ENCODE data around the gene LRRC4C. TPM values are rescaled to one million over a fixed set of nuclear protein-coding genes. Genes with fewer than 3 reads are reported as not detected.

Gene LRRC4C
- total and polyA plus RNA-seq, 2 experiments from 2014 or later = 0.35 to 1.1 TPM

DNA sequence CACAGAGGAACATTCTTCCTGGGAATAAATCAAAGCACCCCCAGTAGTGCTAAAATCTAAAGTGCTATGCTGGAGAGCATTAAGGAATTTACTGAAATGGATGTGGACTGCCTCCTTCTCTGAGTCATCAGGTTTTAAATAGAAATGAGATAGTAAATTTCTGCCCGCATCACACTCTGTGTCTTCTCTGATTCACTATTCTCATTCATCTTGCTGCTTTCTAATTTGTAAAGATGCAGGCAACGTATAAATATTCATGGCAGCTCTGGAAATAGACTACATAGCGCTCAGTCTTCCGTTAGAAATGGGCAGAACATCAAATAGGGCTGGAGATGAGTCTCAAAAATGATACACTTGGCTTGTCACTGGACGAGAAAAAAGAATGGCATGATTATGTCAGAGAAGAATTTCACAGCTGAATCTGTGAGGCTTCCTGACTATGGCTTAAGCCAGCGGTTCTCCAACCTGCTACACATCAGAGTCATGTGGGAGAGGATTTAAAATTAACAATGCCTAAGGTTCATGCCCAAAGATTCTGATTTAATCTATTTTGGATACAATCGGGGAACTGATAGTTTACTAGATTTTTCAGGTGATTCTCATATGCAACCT, 178.2 kb downstream of the LRRC4C start:
- H3K27ac Mint-ChIP-seq = no peak overlapping the region

DNA sequence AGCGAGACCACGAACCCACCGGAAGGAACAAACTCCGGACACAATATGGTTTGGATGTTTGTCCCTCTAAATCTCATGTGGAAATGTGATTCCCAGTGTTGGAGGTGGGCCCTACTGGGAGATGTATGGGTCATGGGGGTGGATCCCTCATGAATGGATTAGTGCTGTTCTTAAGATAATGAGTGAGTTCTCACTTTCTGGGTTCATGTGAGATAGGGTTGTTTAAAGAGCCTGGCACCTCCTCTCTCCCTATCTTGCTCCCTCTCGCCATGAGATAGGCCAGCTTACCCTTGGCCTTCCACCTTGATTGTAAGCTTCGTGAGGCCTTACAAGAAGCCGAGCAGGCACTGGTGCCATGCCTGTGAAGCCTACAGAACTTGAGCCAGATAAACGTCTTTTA, 184.6 kb downstream of the LRRC4C start:
- H3K4me1 ChIP-seq (ENCODE audit: insufficient read depth) = no peaks in the 10 kb centered on the region
- no peaks in the 10 kb centered on the region for H3K36me3 ChIP-seq (ENCODE audit: insufficient read depth)
- H3K9me2 ChIP-seq (ENCODE audit: insufficient read depth) = peaks cover 14% of the 10 kb centered on the region
- H3K4me3 Mint-ChIP-seq = no peak overlapping the region
- peaks cover 6% of the 10 kb centered on the region; the same call in 1 of the 3 replicates for H3K36me3 Mint-ChIP-seq (ENCODE audit: low read depth)
- ATAC-seq (no peak), DNase-seq (ENCODE audit: low spot score) (no peak)
- H3K9me3 Mint-ChIP-seq = peaks cover 3% of the 10 kb centered on the region; the same call in 2 of the 3 replicates
- H3K4me1 Mint-ChIP-seq = peaks cover 11% of the 10 kb centered on the region; the same call in 2 of the 3 replicates
- H3K79me2 ChIP-seq (replicated peaks; ENCODE audit: insufficient read depth) = no peaks in the 10 kb centered on the region
- no peaks in the 10 kb centered on the region for H4K20me1 ChIP-seq (replicated peaks; ENCODE audit: insufficient read depth)
- no peaks in the 10 kb centered on the region for H3F3A ChIP-seq (replicated peaks; ENCODE audit: low read depth)
- H3K27ac ChIP-seq (ENCODE audit: low read depth) = no peak overlapping the region
- H3K27me3 ChIP-seq (ENCODE audit: insufficient read depth) = no peaks in the 10 kb centered on the region
- H3K27me3 Mint-ChIP-seq (ENCODE audit: insufficient read depth, low read depth, poor library complexity) = no peaks in the 10 kb centered on the region
- no peak overlapping the region for H3K4me2 ChIP-seq
- H2AFZ ChIP-seq = no peak overlapping the region
- no peak overlapping the region for H3K4me3 ChIP-seq
- no peak overlapping the region for H3K27ac Mint-ChIP-seq
- TF ChIP-seq ZNF331 (CRISPR knock-in tag; IDR thresholded peaks at IDR 0.05; ENCODE audit: low read depth) = no peak
- TF ChIP-seq, protein P1, sequence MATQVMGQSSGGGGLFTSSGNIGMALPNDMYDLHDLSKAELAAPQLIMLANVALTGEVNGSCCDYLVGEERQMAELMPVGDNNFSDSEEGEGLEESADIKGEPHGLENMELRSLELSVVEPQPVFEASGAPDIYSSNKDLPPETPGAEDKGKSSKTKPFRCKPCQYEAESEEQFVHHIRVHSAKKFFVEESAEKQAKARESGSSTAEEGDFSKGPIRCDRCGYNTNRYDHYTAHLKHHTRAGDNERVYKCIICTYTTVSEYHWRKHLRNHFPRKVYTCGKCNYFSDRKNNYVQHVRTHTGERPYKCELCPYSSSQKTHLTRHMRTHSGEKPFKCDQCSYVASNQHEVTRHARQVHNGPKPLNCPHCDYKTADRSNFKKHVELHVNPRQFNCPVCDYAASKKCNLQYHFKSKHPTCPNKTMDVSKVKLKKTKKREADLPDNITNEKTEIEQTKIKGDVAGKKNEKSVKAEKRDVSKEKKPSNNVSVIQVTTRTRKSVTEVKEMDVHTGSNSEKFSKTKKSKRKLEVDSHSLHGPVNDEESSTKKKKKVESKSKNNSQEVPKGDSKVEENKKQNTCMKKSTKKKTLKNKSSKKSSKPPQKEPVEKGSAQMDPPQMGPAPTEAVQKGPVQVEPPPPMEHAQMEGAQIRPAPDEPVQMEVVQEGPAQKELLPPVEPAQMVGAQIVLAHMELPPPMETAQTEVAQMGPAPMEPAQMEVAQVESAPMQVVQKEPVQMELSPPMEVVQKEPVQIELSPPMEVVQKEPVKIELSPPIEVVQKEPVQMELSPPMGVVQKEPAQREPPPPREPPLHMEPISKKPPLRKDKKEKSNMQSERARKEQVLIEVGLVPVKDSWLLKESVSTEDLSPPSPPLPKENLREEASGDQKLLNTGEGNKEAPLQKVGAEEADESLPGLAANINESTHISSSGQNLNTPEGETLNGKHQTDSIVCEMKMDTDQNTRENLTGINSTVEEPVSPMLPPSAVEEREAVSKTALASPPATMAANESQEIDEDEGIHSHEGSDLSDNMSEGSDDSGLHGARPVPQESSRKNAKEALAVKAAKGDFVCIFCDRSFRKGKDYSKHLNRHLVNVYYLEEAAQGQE (IDR thresholded peaks at IDR 0.05; ENCODE audit: unreplicated experiment) = no peak
- no peak for TF ChIP-seq JUNB (IDR thresholded peaks at IDR 0.05; ENCODE audit: unreplicated experiment)
- TF ChIP-seq, protein P2, sequence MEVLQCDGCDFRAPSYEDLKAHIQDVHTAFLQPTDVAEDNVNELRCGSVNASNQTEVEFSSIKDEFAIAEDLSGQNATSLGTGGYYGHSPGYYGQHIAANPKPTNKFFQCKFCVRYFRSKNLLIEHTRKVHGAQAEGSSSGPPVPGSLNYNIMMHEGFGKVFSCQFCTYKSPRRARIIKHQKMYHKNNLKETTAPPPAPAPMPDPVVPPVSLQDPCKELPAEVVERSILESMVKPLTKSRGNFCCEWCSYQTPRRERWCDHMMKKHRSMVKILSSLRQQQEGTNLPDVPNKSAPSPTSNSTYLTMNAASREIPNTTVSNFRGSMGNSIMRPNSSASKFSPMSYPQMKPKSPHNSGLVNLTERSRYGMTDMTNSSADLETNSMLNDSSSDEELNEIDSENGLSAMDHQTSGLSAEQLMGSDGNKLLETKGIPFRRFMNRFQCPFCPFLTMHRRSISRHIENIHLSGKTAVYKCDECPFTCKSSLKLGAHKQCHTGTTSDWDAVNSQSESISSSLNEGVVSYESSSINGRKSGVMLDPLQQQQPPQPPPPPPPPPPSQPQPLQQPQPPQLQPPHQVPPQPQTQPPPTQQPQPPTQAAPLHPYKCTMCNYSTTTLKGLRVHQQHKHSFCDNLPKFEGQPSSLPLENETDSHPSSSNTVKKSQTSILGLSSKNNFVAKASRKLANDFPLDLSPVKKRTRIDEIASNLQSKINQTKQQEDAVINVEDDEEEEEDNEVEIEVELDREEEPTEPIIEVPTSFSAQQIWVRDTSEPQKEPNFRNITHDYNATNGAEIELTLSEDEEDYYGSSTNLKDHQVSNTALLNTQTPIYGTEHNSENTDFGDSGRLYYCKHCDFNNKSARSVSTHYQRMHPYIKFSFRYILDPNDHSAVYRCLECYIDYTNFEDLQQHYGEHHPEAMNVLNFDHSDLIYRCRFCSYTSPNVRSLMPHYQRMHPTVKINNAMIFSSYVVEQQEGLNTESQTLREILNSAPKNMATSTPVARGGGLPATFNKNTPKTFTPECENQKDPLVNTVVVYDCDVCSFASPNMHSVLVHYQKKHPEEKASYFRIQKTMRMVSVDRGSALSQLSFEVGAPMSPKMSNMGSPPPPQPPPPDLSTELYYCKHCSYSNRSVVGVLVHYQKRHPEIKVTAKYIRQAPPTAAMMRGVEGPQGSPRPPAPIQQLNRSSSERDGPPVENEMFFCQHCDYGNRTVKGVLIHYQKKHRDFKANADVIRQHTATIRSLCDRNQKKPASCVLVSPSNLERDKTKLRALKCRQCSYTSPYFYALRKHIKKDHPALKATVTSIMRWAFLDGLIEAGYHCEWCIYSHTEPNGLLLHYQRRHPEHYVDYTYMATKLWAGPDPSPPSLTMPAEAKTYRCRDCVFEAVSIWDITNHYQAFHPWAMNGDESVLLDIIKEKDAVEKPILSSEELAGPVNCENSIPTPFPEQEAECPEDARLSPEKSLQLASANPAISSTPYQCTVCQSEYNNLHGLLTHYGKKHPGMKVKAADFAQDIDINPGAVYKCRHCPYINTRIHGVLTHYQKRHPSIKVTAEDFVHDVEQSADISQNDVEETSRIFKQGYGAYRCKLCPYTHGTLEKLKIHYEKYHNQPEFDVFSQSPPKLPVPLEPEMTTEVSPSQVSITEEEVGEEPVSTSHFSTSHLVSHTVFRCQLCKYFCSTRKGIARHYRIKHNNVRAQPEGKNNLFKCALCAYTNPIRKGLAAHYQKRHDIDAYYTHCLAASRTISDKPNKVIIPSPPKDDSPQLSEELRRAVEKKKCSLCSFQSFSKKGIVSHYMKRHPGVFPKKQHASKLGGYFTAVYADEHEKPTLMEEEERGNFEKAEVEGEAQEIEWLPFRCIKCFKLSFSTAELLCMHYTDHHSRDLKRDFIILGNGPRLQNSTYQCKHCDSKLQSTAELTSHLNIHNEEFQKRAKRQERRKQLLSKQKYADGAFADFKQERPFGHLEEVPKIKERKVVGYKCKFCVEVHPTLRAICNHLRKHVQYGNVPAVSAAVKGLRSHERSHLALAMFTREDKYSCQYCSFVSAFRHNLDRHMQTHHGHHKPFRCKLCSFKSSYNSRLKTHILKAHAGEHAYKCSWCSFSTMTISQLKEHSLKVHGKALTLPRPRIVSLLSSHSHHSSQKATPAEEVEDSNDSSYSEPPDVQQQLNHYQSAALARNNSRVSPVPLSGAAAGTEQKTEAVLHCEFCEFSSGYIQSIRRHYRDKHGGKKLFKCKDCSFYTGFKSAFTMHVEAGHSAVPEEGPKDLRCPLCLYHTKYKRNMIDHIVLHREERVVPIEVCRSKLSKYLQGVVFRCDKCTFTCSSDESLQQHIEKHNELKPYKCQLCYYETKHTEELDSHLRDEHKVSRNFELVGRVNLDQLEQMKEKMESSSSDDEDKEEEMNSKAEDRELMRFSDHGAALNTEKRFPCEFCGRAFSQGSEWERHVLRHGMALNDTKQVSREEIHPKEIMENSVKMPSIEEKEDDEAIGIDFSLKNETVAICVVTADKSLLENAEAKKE (CRISPR knock-in tag; IDR thresholded peaks at IDR 0.05) = no peak

More for the DNA sequence above, 178.2 kb downstream of the LRRC4C start:
- ATAC-seq (no peak), DNase-seq (ENCODE audit: low spot score) (no peak)
- no peak overlapping the region for H2AFZ ChIP-seq
- no peak overlapping the region for H3K4me3 ChIP-seq
- Mint-ChIP-seq H3K4me3 (no peak overlapping the region), H3K9me3 (no peaks in the 10 kb centered on the region), H3K36me3 (ENCODE audit: low read depth) (no peaks in the 10 kb centered on the region), H3K27me3 (ENCODE audit: insufficient read depth, low read depth, poor library complexity) (no peaks in the 10 kb centered on the region), H3K4me1 (peaks cover 17% of the 10 kb centered on the region)
- no peak overlapping the region for H3K4me2 ChIP-seq
- no peaks in the 10 kb centered on the region for H3F3A ChIP-seq (replicated peaks; ENCODE audit: low read depth)
- H3K27ac ChIP-seq (ENCODE audit: low read depth) = no peak overlapping the region
- no peaks in the 10 kb centered on the region for H3K79me2 ChIP-seq (replicated peaks; ENCODE audit: insufficient read depth)
- no peaks in the 10 kb centered on the region for H3K27me3 ChIP-seq (ENCODE audit: insufficient read depth)
- no peak for TF ChIP-seq ZNF114 (CRISPR knock-in tag; IDR thresholded peaks at IDR 0.05)
- no peak for TF ChIP-seq STAT1 (IDR thresholded peaks at IDR 0.05; ENCODE audit: unreplicated experiment)
- TF ChIP-seq EZH2 (IDR thresholded peaks at IDR 0.05; ENCODE audit: low read depth, unreplicated experiment) = no peak
- no peak for TF ChIP-seq CREB1 (CRISPR knock-in tag; IDR thresholded peaks at IDR 0.05; ENCODE audit: low read depth)
- TF ChIP-seq, protein P3, sequence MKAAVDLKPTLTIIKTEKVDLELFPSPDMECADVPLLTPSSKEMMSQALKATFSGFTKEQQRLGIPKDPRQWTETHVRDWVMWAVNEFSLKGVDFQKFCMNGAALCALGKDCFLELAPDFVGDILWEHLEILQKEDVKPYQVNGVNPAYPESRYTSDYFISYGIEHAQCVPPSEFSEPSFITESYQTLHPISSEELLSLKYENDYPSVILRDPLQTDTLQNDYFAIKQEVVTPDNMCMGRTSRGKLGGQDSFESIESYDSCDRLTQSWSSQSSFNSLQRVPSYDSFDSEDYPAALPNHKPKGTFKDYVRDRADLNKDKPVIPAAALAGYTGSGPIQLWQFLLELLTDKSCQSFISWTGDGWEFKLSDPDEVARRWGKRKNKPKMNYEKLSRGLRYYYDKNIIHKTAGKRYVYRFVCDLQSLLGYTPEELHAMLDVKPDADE (IDR thresholded peaks at IDR 0.05) = no peak
- TF ChIP-seq NANOG (IDR thresholded peaks at IDR 0.05; ENCODE audit: borderline replicate concordance) = no peak
- TF ChIP-seq EZH2phosphoT487 (IDR thresholded peaks at IDR 0.05; ENCODE audit: unreplicated experiment) = no peak
- no peak for TF ChIP-seq JUNB (IDR thresholded peaks at IDR 0.05; ENCODE audit: unreplicated experiment)
- H3K4me1 ChIP-seq (ENCODE audit: insufficient read depth) = no peaks in the 10 kb centered on the region
- H3K9me2 ChIP-seq (ENCODE audit: insufficient read depth) = no peaks in the 10 kb centered on the region
- H4K20me1 ChIP-seq (replicated peaks; ENCODE audit: insufficient read depth) = no peaks in the 10 kb centered on the region
- no peaks in the 10 kb centered on the region for H3K36me3 ChIP-seq (ENCODE audit: insufficient read depth)

Measured in GM23338 (cell line).